Endothelial cell of umbilical vein (primary cell): ENCODE results near the gene ZCCHC14.

Source experiments
- MYC ChIP-seq: IDR thresholded peaks from one replicate; pipeline ENCODE4 v1.6.1; 2011; ENCODE audit warnings: mild to moderate bottlenecking, low read depth, low read length
- POLR2A ChIP-seq: IDR thresholded peaks from 2 replicates; pipeline ENCODE4 v1.6.1; 2012; ENCODE audit warnings: low read depth, mild to moderate bottlenecking, control low read depth, low read length
- TF ChIP-seq, protein P1 (sequence below), 2 donors: IDR thresholded peaks; 1 replicate in 1 of 2; 2 replicates in 1 of 2; pipeline ENCODE4 v1.5.1; 2011; ENCODE audit warnings: low read length in 2 of 2, mild to moderate bottlenecking in 2 of 2, moderate library complexity in 2 of 2, control low read depth in 1 of 2, inconsistent platforms in 1 of 2, low read depth in 1 of 2; ENCODE audit not compliant: insufficient read depth in 1 of 2; ENCODE audit errors: extremely low read depth in 1 of 2
- TF ChIP-seq, protein P2 (sequence below): IDR thresholded peaks from 2 replicates; pipeline ENCODE4 v1.6.1; 2011; ENCODE audit not compliant: insufficient read depth, insufficient read length

DNA sequence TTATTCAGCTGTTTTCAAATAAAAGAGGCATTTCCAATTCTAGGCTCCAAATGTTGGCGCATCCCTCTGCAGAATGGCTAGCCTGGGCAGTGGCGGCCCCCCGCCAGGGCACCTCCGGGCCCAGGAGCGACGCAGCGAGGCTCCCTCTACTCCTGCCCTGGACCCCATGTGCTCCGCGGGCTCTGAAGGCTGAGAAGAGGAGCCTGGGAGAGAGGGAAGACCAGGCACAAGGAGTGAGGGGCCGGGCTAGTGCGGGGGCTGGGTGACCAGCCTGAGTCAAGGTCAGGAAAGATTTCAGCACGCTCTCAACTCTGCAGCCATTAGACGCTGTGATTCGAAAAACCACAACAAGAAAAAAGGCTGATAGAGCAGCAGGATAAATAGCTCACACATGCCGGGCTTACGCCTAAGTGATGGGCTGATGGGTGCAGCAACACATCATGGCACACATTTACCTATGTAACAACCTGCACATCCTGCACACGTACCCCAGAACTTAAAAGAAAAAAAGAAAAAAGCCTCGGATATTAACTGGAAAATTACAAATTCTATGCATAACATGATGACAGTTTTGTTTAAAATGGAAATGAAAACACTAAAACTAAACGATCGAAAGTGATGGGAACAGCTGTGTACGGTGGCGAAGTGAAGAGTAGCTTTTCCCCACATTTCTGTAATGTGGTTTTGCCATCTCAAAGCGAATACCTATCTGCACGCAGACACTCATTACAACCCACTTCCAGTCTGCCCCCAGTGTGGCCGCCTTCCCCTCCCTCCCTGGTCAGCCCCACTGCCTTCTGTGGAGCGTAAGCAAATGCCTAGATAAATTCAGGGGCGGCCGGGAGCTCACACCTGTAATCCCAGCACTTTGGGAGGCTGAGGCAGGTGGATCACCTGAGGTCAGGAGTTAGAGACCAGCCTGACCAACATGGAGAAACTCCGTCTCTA lies 56.3 kb downstream of the ZCCHC14 start:
- TF ChIP-seq, protein P1, sequence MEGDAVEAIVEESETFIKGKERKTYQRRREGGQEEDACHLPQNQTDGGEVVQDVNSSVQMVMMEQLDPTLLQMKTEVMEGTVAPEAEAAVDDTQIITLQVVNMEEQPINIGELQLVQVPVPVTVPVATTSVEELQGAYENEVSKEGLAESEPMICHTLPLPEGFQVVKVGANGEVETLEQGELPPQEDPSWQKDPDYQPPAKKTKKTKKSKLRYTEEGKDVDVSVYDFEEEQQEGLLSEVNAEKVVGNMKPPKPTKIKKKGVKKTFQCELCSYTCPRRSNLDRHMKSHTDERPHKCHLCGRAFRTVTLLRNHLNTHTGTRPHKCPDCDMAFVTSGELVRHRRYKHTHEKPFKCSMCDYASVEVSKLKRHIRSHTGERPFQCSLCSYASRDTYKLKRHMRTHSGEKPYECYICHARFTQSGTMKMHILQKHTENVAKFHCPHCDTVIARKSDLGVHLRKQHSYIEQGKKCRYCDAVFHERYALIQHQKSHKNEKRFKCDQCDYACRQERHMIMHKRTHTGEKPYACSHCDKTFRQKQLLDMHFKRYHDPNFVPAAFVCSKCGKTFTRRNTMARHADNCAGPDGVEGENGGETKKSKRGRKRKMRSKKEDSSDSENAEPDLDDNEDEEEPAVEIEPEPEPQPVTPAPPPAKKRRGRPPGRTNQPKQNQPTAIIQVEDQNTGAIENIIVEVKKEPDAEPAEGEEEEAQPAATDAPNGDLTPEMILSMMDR (IDR thresholded peaks at IDR 0.05; ENCODE audit: extremely low read depth in 1 of 2, insufficient read depth in 1 of 2, low read depth in 1 of 2, low read length in 2 of 2): no peak
- TF ChIP-seq POLR2A: no peak
- TF ChIP-seq, protein P2, sequence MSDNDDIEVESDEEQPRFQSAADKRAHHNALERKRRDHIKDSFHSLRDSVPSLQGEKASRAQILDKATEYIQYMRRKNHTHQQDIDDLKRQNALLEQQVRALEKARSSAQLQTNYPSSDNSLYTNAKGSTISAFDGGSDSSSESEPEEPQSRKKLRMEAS: no peak
- TF ChIP-seq MYC: no peak
